Hepatocyte (in vitro differentiated cells): ENCODE data around the gene CDK14. TPM values are rescaled to one million over a fixed set of nuclear protein-coding genes. Genes with fewer than 3 reads are reported as not detected.

Source experiments
- DNase-seq: peaks from one replicate; pipeline ENCODE4 v3.0.0-alpha.2; 2016; ENCODE audit warnings: low spot score
- H2AFZ ChIP-seq: fragments of 200-600 bp; sonication (generic); 2 replicates; pipeline ENCODE4 v1.6.0; 2016; ENCODE audit warnings: antibody characterized with exemption, mild to moderate bottlenecking
- H3K27ac ChIP-seq: fragments of 200-600 bp; sonication (generic); 2 replicates; pipeline ENCODE4 v1.5.1; 2016; ENCODE audit warnings: mild to moderate bottlenecking
- H3K27me3 ChIP-seq: fragments of 200-600 bp; sonication (generic); 2 replicates; pipeline ENCODE4 v1.6.1; 2016
- H3K36me3 ChIP-seq: fragments of 200-600 bp; sonication (generic); replicated peaks from 2 replicates; pipeline ENCODE4 v1.5.1; 2016; ENCODE audit warnings: low read depth; ENCODE audit not compliant: insufficient read depth
- H3K4me1 ChIP-seq: fragments of 200-600 bp; sonication (generic); 2 replicates; pipeline ENCODE4 v1.5.1; 2016; ENCODE audit warnings: mild to moderate bottlenecking, moderate library complexity; ENCODE audit not compliant: insufficient read depth
- H3K4me2 ChIP-seq: fragments of 200-600 bp; sonication (generic); 2 replicates; pipeline ENCODE4 v1.6.0; 2016
- H3K4me3 ChIP-seq: fragments of 200-600 bp; sonication (generic); 2 replicates; pipeline ENCODE4 v1.5.1; 2016; ENCODE audit warnings: mild to moderate bottlenecking
- H3K79me2 ChIP-seq: fragments of 200-600 bp; sonication (generic); 2 replicates; pipeline ENCODE4 v1.6.0; 2017; ENCODE audit warnings: mild to moderate bottlenecking
- H3K9me2 ChIP-seq: fragments of 200-600 bp; sonication (generic); replicated peaks from 2 replicates; pipeline ENCODE4 v1.6.0; 2017; ENCODE audit warnings: mild to moderate bottlenecking; ENCODE audit not compliant: insufficient read depth
- H3K9me3 ChIP-seq: fragments of 200-600 bp; sonication (generic); 2 replicates; pipeline ENCODE4 v1.5.1; 2016; ENCODE audit warnings: low read depth, mild to moderate bottlenecking
- H4K20me1 ChIP-seq: fragments of 200-600 bp; sonication (generic); 2 replicates; pipeline ENCODE4 v1.6.0; 2016; ENCODE audit warnings: mild to moderate bottlenecking; ENCODE audit not compliant: insufficient read depth, poor library complexity, severe bottlenecking
- EZH2 ChIP-seq: fragments of 200-600 bp; sonication (generic); IDR thresholded peaks from 2 replicates; pipeline ENCODE4 v1.6.1; 2016; ENCODE audit warnings: antibody characterized with exemption, mild to moderate bottlenecking, borderline replicate concordance
- EZH2phosphoT487 ChIP-seq: fragments of 200-600 bp; sonication (generic); IDR thresholded peaks from one replicate; pipeline ENCODE4 v1.6.1; 2018; ENCODE audit warnings: antibody characterized with exemption, mild to moderate bottlenecking, low read depth, moderate library complexity; ENCODE audit not compliant: unreplicated experiment, severe bottlenecking
- WGBS: methylation state at CpG from one replicate; pipeline ENCODE4 v1.1.6; 2016; ENCODE audit warnings: low lambda C conversion rate; ENCODE audit errors: missing lambda C conversion rate; 5-methylcytosine and 5-hydroxymethylcytosine counted together
- polyA plus RNA-seq: library from polyadenylated mRNA; unstranded; fragments of >200 nt; fragmentation: Nextera tagmentation; extraction: Ambion mirVana; gene quantifications from 2 replicates; pipeline ENCODE4 v1.2.1, GENCODE V29; 2016
- total RNA-seq: library from RNA; depleted of rRNA; stranded (reverse); fragments of >200 nt; gene quantifications from 2 replicates; pipeline ENCODE4 v1.2.3, GENCODE V29; 2014
- TF ChIP-seq, protein P1 (sequence below): fragments of 200-600 bp; sonication (generic); IDR thresholded peaks from 2 replicates; pipeline ENCODE4 v1.5.1; 2016; ENCODE audit warnings: antibody characterized with exemption, mild to moderate bottlenecking; ENCODE audit not compliant: poor library complexity

The CDK14 gene
- total and polyA plus RNA-seq, 2 experiments from 2014 or later, result 8.6 to 23.5 TPM

DNA sequence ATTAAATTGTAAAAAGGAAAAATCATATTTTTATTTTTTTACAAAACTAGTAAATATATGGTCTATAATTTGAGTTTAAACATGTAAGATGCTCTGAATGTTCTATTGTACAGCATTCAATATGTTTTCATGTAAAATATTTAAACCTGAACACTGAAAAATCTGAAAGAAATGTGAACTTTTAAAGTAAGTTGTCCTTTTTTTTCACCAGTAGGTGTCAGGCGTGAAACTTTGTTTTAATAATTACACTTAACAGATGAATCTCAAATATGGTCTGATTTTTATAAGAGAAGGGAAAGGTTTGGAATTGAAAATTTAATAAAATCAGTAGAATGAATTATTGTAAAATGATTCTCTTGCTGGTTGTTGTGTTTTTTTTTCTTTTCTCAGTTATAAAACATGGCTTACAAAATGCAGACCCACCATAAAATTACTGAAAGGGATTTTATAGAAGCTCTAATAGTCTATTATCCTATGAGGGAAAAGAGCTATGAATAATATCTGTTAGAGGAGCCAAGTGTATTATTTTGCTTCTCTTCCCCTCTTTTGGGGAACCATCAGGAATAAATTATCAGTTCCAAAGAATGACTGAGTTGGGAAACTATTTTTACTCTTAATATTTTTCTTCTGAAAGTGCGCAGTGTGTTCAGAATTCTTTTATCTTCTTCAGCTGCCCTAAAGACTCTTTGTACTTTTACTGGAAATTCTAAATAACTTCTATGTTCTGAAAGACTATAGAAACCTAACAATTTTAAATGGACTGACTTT lies 450.4 kb downstream of the CDK14 start:
- Histone ChIP-seq H3K9me2 (no peaks in the 10 kb centered on the region), H2AFZ (no peak overlapping the region), H3K4me1 (peaks cover 6% of the 10 kb centered on the region), H3K36me3 (no peaks in the 10 kb centered on the region), H3K4me2 (no peak overlapping the region), H3K9me3 (no peaks in the 10 kb centered on the region), H3K79me2 (no peaks in the 10 kb centered on the region), H3K27ac (peak overlapping the region; percentile 53), H3K27me3 (no peaks in the 10 kb centered on the region), H3K4me3 (no peak overlapping the region), H4K20me1 (no peaks in the 10 kb centered on the region)
- DNase-seq, result no peak
- 71% methylated on average over 2 of the region's 2 CpGs for WGBS
- TF ChIP-seq, protein P1, sequence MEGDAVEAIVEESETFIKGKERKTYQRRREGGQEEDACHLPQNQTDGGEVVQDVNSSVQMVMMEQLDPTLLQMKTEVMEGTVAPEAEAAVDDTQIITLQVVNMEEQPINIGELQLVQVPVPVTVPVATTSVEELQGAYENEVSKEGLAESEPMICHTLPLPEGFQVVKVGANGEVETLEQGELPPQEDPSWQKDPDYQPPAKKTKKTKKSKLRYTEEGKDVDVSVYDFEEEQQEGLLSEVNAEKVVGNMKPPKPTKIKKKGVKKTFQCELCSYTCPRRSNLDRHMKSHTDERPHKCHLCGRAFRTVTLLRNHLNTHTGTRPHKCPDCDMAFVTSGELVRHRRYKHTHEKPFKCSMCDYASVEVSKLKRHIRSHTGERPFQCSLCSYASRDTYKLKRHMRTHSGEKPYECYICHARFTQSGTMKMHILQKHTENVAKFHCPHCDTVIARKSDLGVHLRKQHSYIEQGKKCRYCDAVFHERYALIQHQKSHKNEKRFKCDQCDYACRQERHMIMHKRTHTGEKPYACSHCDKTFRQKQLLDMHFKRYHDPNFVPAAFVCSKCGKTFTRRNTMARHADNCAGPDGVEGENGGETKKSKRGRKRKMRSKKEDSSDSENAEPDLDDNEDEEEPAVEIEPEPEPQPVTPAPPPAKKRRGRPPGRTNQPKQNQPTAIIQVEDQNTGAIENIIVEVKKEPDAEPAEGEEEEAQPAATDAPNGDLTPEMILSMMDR, result peak; percentile 45
- TF ChIP-seq EZH2phosphoT487, result no peak

DNA sequence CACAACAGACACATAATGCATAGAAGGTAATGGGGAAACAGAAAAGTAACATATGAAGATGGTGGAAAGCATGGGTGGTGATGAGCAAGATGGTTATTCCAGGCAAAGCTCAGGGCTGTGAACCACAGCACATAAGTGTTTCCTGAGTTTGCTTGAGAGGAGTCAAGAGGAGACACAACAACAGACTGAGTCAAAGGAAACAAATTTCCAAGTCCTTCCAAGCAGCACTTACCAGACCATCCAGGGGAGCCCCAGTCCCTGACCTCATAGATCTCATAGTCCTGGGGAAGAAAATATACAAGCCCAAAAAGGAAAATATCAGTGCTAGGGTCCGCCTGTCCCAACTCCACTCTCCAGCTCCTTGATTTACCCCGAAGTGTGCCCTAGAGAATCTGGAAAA lies 451.5 kb downstream of the CDK14 start:
- TF ChIP-seq, protein P1, result no peak
- no peak for TF ChIP-seq EZH2
- no peak for TF ChIP-seq EZH2phosphoT487
- Histone ChIP-seq H2AFZ (no peak overlapping the region), H3K9me3 (no peaks in the 10 kb centered on the region), H4K20me1 (no peaks in the 10 kb centered on the region), H3K4me2 (no peak overlapping the region), H3K4me1 (peaks cover 6% of the 10 kb centered on the region), H3K27ac (peak overlapping the region; percentile 53), H3K36me3 (no peaks in the 10 kb centered on the region), H3K79me2 (no peaks in the 10 kb centered on the region), H3K9me2 (no peaks in the 10 kb centered on the region), H3K27me3 (no peaks in the 10 kb centered on the region), H3K4me3 (no peak overlapping the region)
- DNase-seq, result no peak
- 95% methylated on average over 2 of the region's 2 CpGs for WGBS

DNA sequence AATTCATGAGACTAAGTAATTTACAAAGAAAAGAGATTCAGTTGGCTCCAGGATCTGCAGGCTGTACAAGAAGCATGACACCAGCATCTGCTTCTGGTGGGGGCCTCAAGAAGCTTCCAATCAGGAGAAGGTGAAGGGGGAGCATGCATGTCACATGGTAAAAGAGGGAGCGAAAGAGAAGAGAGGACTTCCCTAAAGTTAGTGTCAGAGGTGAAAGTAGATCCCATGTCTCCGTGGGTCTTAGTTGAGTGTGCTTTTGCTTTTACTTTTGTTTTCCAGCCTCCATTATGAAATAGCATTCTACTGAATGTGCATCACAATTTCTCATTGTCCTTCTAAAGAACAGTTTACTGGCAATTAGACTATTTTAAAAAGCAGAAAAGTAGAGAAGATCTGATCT lies 454.6 kb downstream of the CDK14 start:
- Histone ChIP-seq H4K20me1 (no peaks in the 10 kb centered on the region), H3K27ac (no peak overlapping the region)
- TF ChIP-seq, protein P1, result no peak
- TF ChIP-seq EZH2phosphoT487 (no peak), EZH2 (no peak)

More for the DNA sequence above, 454.6 kb downstream of the CDK14 start:
- Histone ChIP-seq H3K4me1 (no peaks in the 10 kb centered on the region), H3K9me3 (no peaks in the 10 kb centered on the region), H3K4me2 (no peak overlapping the region), H3K36me3 (no peaks in the 10 kb centered on the region), H3K4me3 (no peak overlapping the region), H2AFZ (no peak overlapping the region), H3K9me2 (no peaks in the 10 kb centered on the region), H3K27me3 (no peaks in the 10 kb centered on the region), H3K79me2 (no peaks in the 10 kb centered on the region)
- no peak for DNase-seq
- WGBS, result 97% methylated on average over 2 of the region's 2 CpGs
